HG02870 (cell line): ENCODE results near the gene TMIGD1.

Source experiments
- ATAC-seq: cut with Tn5 transposase; IDR thresholded peaks from one replicate; pipeline ENCODE4 v1.9.1; 2021; ENCODE audit warnings: mild to moderate bottlenecking, moderate library complexity; ENCODE audit not compliant: unreplicated experiment

Gene TMIGD1

DNA sequence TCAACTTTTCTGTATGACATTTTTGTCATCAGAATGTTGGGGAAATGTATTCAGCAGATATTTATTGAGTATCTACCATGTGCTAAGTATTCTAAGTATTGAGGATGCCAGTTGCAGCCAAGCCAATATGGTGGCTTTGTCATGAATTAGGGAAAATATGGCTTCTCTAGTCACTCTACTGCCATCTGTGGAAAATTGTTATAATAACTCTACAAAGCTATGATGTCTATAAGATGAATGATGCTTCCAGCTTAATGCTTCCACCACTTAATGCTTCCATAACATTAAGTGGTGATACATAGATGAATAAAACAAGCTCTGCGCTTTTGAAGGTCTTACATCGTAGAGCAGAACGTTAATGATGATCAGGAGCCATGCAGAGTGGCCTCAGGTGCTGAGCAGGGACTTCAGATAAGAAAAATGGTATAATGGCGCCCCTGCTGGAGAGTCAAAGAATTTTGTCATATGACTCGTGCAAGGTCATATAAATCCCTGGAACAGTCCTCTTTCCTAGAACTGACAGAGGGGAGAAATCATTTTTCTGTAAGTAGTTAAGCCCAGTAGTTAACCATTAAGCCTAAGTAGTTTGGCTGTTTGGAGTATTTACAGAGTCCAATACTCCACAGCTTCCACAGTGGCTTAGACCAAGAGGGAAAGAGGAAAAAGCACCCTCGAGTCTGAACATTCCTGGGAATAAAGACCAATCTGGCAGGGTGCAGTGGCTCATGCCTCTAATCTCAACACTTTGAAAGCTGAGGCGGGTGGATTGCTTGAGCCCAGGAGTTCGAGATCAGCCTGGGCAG is 2.7 kb upstream of the TMIGD1 start:
- no peak for ATAC-seq

DNA sequence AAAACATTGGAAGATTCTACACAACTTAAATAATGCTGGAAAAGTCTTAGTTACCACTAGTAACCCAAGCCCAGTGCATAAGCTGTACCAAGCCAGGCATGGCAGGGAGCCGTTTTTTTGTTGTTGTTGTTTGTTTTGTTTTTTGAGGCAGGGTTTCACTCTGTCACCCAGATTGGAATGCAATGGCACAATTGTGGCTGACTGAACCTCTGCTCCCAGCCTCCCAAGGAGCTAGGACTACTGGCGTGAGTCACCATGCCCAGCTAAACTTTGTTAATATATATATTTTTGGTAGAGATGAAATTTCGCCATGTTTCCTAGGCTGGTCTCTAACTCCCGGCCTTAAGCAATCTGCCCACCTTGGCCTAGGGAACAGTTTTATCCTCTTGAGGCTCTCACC is 564 bp upstream of the TMIGD1 start:
- no peak for ATAC-seq

DNA sequence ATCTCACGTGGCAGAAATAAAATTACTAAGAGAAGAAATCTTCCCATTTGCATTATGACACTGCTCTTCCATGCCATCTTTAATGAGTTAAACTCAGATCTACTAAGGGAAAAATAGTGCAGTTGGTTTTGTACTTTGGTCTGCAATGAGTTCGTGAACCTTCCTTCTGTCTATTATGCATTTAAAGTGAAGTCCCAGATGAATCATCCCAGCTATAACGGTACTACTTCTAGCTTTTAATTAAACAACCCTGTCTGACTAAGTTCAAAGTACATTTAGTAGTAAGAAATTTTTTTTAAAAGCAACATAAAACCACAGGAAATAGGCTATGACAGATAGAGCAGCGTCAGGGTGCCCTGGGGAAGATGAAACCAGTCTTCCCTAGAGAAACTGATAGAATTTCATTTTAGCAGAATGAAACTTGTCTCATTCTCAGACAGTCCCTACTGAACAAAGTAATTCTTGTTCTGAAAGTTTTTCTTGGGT is 1.8 kb downstream of the TMIGD1 start:
- no peak for ATAC-seq

DNA sequence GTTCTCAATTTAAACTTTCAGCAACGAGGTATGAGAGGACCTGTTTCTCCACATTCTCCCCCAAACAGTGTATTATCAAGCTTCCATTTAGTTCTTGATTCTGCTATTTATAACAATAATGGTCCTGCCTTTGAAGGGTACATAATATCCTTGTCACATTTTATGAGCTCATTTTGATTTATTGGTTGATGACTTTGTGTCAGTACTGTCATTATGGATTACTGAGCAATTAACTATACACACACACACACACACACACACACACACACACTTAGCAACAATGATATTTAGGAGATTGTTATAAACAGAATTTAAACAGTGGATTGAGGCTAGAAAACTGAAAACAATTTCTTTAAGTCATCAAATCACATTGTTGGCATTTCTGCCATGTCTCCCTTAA is 7.0 kb downstream of the TMIGD1 start:
- no peak for ATAC-seq

DNA sequence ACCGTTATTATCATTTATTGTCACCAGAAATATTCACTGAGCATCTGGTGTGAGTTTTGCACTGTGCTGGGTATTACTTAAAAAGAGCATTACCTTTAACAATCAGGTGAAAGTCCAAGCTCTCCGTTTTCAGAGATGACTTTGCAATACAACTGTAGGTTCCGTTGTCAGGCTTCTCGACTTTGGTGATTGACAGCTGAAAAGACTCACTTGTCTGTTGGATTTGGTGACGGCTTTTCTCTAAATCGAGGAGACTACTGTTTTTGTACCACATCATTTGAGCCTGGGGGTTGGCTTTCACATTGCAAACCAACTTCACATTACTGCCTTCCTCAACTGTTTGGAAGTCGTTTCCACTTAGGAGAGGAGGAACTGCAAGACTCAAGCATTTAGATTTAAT is 9.1 kb downstream of the TMIGD1 start:
- ATAC-seq: no peak

DNA sequence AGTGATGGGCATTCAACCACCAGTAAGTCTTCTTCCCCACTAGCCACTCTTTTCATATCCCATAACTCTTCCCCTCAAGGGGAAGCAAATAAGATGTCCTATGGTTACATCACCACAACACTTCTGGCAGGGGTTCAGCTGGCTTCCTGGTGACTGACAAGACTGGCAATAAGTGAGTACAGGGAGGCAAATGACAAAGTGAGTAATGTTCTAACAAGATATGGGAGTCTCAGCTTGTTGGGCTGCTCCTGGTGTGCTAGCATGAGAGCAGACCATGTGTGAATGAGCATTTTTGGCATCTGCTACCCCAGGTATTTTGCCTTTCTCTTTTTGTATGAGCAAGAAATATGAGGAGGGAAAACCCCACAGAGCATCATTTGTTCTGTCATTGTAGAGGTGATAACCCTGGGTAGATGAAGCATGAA is 9.9 kb downstream of the TMIGD1 start:
- no peak for ATAC-seq

DNA sequence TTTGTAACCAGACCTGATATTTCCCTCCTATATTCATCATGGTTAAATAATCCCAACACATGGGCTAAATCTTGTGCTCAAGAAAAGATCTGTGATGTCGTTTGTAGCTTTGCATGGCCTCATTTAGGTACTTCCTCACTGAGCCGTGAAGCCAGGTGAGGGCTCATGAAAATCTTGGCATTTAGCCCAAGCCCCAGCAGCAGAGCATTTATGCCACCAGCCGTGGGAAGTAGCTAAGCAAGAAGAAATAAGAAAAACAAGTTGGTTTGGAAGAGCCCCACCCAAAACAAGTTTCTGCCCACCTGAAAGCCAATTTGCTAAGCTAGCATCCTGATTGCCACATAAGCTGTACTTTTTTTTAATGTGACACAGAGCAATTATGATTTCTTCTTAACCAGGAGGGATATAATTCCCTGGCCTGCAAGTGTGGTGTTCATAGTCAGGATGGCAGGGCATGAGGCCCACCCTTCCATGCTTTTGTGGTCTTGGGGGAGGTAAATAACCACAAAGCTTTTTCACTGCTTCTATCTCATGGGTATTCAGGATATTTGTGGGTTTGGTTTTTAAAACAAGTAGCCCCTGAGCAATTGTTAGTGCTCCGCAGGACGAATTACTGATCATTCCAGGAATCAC is 10.5 kb downstream of the TMIGD1 start:
- no peak for ATAC-seq

DNA sequence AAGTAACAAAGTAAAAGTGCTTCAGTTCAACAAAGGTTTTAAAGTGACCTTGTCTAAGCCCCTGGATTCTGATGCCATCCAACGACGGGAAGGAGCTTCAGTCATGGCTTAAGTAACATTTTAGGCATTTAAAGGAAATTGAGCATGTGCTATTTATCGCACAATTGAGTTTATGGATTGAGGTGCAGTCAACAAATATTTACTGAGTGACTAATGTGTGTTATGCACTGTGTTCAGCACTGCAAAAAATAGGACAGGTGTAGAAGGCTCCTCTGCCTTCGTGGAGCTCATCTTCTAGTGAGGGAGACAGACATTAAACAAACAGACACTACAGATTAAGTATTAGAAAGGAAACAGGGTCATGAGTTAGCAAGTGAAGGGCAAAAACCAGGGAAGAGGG is 12.5 kb downstream of the TMIGD1 start:
- ATAC-seq: no peak

DNA sequence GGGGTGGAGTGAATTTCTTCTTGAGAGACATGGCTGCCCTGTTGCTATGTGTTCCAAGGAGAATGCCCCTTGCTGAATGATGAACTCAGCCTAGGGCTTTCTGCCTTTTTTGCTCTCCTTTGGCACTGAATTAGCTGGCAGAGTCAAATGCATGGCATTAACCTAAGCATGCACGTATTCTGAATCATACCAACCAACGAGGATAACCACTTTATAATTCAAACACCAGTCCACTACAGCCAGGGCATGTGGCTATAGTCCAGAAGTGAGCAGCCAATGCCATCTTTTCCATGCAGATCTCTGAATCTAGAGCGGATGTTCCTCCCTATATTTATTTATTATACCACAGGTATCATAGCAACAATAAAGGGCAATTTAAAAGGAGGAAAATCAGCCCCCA is 15.7 kb downstream of the TMIGD1 start:
- ATAC-seq: no peak

DNA sequence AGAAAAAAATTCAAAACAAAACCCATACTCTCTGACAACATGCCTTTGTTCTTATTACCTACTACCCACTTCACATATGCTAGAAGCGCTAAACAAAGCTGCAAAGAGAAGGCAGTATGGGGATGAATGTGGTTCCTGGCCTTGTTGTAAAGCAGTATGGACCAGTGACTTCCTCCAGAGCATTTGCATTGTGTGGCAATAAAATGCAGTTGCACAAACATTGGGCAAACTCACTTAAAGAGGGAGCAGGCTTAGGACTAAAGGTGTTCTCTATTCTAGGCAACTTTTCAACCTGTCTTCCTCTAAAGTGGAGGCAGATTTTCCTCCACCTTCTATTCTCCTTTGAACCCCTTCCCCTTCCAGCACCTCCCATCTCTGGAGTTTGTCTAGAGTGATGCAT is 17.1 kb downstream of the TMIGD1 start:
- no peak for ATAC-seq

DNA sequence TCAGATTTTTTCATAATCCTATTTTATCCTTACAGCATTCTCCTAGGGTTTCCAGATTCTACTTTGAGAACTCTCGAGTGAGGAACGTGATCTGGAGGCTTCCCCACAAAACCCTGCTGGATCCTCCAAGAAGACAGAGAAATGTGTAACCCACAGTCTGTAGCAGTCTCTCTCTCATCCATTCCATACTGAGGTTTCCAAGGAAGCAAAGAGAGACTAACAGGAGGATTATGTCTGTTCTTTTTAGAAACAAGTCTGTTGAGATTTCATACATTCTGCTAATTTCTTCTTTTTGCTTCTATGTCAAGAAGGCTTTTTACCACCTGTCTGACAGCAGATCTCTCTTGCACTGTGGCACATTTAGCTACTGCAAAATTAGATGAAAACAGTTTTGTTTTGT is 18.8 kb downstream of the TMIGD1 start:
- no peak for ATAC-seq

DNA sequence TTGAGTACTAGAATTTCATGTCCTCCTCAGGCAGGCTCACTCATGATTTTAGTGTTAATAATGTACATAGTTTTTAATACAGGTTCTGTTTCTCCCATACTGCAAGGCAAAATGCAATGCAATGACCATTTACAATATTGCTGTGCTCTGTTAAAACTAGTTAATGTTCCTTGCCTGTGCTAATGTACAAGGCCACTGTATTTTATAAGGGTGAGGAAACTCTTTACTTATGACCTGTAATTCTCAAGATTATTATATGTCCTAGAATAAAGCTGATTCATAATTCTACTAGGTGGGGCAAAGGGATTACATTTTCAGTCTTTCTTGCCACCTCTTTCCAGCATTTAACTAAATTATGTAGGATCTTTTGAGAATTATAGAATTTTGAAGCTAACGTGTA is 19.4 kb downstream of the TMIGD1 start:
- ATAC-seq: no peak

DNA sequence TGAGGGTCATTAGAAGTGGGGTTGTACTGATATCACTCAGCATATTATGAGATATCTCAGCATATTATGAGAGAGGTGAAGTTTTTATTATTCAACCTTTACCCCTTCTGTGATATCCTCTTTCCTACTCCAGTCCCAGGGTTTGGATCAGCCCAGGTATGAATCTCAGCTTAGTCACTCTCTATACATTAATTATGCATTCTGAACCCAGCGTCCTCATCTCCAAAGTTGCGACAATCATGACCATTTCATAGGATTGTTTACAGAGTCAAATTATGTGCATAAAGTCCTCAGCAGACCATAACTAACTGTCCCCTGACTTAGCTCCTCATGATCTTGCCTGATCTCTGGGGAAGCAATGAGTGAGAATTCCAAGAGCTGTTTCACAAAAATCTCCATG is 21.6 kb downstream of the TMIGD1 start:
- no peak for ATAC-seq

DNA sequence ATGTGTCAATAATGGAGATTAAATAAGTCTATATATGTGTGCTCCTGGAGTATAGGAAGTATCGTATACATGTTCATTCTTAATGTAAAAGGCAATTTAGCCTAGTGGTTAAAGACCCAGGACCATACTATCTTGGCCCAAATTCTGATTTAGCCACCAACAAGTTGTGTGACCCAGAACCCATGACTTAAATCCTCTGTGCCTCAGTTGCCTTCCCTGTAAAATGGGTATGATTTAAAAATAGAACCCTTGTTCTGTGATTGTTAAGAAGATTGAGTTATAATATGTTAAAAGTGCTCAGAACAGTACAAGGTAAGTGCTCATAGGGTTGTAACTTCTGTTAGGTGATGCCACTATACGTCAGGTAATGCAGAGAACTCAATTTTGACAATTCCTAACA is 23.3 kb downstream of the TMIGD1 start:
- ATAC-seq: no peak

DNA sequence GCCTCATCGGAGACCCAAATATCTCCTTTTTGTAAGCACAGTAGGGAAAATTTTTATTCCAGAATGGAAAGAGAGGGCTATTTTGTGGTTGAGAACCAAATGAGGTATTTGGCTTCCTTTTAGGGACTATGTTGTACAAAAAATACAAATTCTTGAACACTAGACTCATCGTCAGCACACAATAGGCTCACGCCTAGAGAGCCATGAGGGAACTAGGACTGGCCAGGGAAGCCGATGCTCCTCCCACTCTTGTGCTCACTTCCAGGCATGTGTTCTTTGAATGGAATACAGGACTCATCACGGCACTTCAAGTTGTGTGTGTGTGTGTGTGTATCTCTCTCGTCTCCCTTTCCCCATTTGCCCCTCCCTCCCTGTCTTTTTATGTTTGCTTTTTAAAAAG is 24.3 kb downstream of the TMIGD1 start:
- ATAC-seq: no peak

DNA sequence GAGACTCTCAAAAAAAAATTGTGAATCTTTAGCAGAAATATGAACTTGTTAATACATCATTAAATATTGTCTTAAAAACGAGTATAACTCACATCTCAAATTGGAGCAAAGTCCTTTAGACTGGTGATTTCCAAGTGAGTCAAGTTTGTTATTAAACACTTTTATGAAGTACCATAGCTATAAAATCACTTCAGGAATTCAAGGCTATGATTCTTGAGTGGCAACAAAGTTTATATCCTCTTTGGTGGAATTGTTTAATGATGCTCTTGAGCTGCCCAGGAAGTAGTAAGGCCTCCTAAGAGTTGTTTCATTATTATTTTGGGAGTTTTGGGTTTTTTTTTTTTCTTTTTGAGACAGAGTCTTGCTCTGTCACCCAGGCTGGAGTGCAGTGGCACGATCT is 25.5 kb downstream of the TMIGD1 start:
- ATAC-seq: no peak

DNA sequence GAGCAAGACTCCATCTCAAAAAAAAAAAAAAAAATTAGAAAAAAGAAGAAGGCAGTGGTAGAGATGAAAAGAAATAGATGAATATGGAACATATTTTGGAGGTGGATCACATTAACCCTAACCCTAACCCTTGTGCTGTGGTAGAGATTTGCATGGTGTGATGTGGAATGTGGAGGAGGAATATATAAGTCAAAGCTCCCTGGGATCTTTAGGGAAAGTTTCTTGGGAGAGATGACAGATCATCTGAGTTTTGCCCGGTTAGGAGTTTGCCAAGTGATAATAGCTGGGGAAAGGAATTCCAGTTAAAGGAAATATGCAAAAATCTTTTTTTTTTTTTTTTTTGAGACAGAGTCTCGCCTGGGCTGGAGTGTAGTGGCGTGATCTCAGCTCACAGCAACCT is 29.1 kb downstream of the TMIGD1 start:
- no peak for ATAC-seq

DNA sequence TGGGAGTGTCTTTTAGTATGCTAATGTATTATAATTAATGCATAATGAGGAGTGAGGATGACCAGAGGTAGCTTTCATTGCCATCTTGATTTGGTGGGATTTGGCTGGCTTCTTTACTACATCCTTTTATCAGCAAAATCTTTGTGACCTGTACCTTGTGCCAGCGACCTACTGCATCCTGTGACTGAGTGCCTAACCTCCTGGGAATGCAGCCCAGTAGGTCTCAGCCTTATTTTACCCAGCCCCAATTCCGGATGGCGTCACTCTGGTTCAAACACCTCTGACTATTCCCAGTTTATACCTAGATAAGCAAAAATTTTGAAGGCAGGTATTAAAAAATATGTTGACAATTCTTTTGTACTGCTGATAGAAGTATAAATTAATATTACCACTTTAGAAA is 31.6 kb downstream of the TMIGD1 start:
- no peak for ATAC-seq

DNA sequence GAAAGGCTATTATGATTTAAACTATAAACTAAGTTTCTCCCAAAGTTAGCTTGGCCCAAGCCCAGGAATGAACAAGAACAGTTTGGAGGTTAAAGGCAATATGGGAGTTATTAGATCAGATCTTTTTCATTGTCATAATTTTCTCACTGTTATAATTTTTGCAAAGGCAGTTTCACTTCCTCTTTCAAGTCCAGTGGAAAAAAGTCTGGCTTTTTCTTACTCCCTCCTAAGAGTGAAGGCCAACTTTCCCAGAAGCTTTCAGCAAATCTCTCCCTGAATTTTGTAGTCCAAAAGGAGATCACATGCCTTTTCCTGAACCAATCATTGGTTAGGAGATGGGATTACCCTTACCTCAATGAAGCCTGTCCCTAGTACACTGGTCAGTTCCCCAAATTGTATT is 33.0 kb downstream of the TMIGD1 start:
- no peak for ATAC-seq

DNA sequence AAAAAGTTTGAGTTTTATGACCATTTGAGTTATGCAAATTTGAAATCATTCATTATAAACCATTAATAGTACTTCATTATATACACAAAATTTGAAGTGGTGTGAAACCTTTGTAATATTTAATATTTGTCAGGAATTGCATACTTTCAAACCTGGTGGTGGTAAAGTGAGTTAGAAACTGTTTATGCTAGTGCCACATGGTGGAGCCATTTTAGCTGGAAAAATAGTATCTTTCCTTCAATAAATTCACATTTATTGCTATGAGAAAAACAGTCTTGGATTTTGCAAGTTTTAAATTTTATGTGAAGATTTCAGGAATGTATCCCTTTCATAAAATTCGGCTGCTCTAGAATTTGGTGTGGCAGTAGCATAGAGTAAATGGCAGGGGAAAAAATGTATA is 34.9 kb downstream of the TMIGD1 start:
- ATAC-seq: no peak

DNA sequence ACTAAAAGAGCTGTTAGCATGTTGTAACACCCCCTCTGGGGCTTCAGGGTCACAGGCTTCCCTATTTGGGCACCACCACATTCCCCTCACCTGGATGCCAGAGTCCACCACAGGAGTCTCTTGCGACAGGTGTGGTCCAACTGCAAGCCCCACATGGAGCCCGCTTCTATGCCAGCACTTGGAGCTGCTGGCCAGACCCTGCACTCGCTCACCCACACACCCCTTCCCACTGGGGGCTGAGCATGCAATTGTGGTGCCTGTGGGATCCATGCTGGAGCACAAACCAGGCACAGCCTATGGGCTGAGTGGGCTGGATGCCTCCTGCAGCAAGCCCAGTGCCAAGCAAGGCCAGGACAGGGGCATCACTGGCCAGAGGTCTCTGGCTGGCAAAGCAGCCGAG is 36.1 kb downstream of the TMIGD1 start:
- ATAC-seq: no peak

DNA sequence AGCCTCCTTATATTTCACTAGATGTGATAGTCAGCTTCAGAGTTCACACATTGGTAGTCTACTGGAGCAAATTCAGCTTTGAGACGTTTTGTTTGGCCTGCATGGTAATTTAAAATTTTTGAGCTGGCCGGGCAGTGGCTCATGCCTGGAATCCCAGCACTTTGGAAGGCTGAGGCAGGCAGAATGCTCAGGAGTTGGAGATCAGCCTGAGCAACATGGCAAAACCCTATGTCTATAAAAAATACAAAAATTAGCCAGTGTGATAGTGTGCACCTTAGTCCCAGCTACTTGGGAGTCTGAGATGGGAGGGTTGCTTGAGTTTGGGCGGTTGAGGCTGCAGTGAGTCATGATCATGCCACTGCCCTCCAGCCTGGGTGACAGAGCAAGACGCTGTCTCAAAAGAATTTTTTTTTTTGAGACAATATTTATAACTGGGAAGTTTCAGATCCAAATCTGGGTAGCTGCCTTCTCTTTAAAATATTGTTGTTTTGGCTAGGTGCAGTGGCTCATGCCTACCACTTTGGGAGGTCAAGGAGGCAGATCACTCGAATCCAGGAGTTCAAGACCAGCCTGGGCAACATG is 37.3 kb downstream of the TMIGD1 start:
- ATAC-seq: no peak
